ENCODE measurements around the gene DLG2. TPM values are rescaled to one million over a fixed set of nuclear protein-coding genes. Genes with fewer than 3 reads are reported as not detected.

DLG2 gene
- total RNA-seq, 2 experiments from 2014 or later: 2.0 to 2.1 TPM

GRCh38 chr11:84414920-84415319 lies 1212.2 kb downstream of the DLG2 start:
- H3K36me3 Mint-ChIP-seq (ENCODE audit: low read depth): no peaks in the 10 kb centered on the region
- Histone ChIP-seq H3K4me3 (ENCODE audit: low read length) (no peak overlapping the region), H3K36me3 (ENCODE audit: insufficient read depth, low read length) (no peaks in the 10 kb centered on the region), H3K9me3 (ENCODE audit: control insufficient read depth in 1 of 2, insufficient read depth in 1 of 2, low read length in 2 of 2) (no peaks in the 10 kb centered on the region), H3K27ac (ENCODE audit: low read depth in 1 of 2, low read length in 2 of 2) (no peak overlapping the region), H3K4me1 (ENCODE audit: insufficient read depth, low read length) (no peaks in the 10 kb centered on the region), H3K27me3 (ENCODE audit: control insufficient read depth in 1 of 2, insufficient read depth in 2 of 2, low read length in 2 of 2) (no peaks in the 10 kb centered on the region)
- ChIA-PET POLR2A (no interaction called here), CTCF (no interaction called here)
- H3K27me3 Mint-ChIP-seq: no peaks in the 10 kb centered on the region
- ATAC-seq (ENCODE audit: poor library complexity): no peak
- H3K27ac Mint-ChIP-seq: no peak overlapping the region
- TF ChIP-seq, protein P1, sequence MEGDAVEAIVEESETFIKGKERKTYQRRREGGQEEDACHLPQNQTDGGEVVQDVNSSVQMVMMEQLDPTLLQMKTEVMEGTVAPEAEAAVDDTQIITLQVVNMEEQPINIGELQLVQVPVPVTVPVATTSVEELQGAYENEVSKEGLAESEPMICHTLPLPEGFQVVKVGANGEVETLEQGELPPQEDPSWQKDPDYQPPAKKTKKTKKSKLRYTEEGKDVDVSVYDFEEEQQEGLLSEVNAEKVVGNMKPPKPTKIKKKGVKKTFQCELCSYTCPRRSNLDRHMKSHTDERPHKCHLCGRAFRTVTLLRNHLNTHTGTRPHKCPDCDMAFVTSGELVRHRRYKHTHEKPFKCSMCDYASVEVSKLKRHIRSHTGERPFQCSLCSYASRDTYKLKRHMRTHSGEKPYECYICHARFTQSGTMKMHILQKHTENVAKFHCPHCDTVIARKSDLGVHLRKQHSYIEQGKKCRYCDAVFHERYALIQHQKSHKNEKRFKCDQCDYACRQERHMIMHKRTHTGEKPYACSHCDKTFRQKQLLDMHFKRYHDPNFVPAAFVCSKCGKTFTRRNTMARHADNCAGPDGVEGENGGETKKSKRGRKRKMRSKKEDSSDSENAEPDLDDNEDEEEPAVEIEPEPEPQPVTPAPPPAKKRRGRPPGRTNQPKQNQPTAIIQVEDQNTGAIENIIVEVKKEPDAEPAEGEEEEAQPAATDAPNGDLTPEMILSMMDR (IDR thresholded peaks at IDR 0.05): no peak
- H3K4me3 Mint-ChIP-seq: no peak overlapping the region
- H3K4me1 Mint-ChIP-seq (ENCODE audit: low read depth): no peaks in the 10 kb centered on the region
- no peak for DNase-seq
- intact Hi-C loops (cut with DNase I, micrococcal nuclease): no loop called here
- peaks cover 3% of the 10 kb centered on the region for H3K9me3 Mint-ChIP-seq

GRCh38 chr11:84413549-84413948 lies 1213.6 kb downstream of the DLG2 start:
- ChIA-PET POLR2A (no interaction called here), CTCF (no interaction called here)
- intact Hi-C loops (cut with DNase I, micrococcal nuclease): no loop called here
- Histone ChIP-seq H3K4me1 (ENCODE audit: insufficient read depth, low read length) (no peaks in the 10 kb centered on the region), H3K27ac (ENCODE audit: low read depth in 1 of 2, low read length in 2 of 2) (no peak overlapping the region), H3K27me3 (ENCODE audit: control insufficient read depth in 1 of 2, insufficient read depth in 2 of 2, low read length in 2 of 2) (no peaks in the 10 kb centered on the region), H3K4me3 (ENCODE audit: low read length) (no peak overlapping the region), H3K36me3 (ENCODE audit: insufficient read depth, low read length) (no peaks in the 10 kb centered on the region), H3K9me3 (ENCODE audit: control insufficient read depth in 1 of 2, insufficient read depth in 1 of 2, low read length in 2 of 2) (no peaks in the 10 kb centered on the region)
- Mint-ChIP-seq H3K27me3 (no peaks in the 10 kb centered on the region), H3K36me3 (ENCODE audit: low read depth) (no peaks in the 10 kb centered on the region), H3K27ac (no peak overlapping the region), H3K9me3 (peaks cover 8% of the 10 kb centered on the region), H3K4me1 (ENCODE audit: low read depth) (no peaks in the 10 kb centered on the region), H3K4me3 (no peak overlapping the region)
- DNase-seq: no peak
- TF ChIP-seq, protein P1 (IDR thresholded peaks at IDR 0.05): no peak
- ATAC-seq (ENCODE audit: poor library complexity): no peak

DNA sequence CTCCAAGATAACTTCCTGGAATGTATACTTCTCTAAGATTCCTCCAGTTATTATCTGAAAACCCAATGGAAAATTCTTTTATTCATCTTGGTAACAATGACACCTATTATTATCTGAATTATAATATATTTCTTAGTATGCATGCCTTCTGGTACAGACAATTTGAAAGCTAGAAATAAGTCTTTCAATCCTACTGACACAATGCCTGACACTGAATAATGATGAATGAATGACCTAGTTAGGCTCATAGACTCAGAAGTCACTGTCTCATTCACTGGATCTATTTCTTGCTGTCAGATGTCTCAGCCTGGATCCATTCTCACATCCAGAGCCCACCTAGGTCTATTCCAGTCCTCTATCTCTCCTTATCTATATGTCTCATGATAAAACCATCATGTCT lies 1214.3 kb downstream of the DLG2 start:
- H3K27ac ChIP-seq (ENCODE audit: low read depth in 1 of 2, low read length in 2 of 2): no peak overlapping the region
- Mint-ChIP-seq H3K4me3 (no peak overlapping the region), H3K27me3 (no peaks in the 10 kb centered on the region), H3K27ac (no peak overlapping the region), H3K9me3 (peaks cover 5% of the 10 kb centered on the region), H3K4me1 (ENCODE audit: low read depth) (no peaks in the 10 kb centered on the region), H3K36me3 (ENCODE audit: low read depth) (no peaks in the 10 kb centered on the region)
- intact Hi-C loops (cut with DNase I, micrococcal nuclease): no loop called here
- ATAC-seq (ENCODE audit: poor library complexity): no peak
- H3K9me3 ChIP-seq (ENCODE audit: control insufficient read depth in 1 of 2, insufficient read depth in 1 of 2, low read length in 2 of 2): no peaks in the 10 kb centered on the region
- TF ChIP-seq, protein P1 (IDR thresholded peaks at IDR 0.05): no peak
- DNase-seq: no peak
- H3K4me1 ChIP-seq (ENCODE audit: insufficient read depth, low read length): no peaks in the 10 kb centered on the region
- POLR2A ChIA-PET: no interaction called here
- CTCF ChIA-PET: no interaction called here
- no peaks in the 10 kb centered on the region for H3K36me3 ChIP-seq (ENCODE audit: insufficient read depth, low read length)
- no peak overlapping the region for H3K4me3 ChIP-seq (ENCODE audit: low read length)
- no peaks in the 10 kb centered on the region for H3K27me3 ChIP-seq (ENCODE audit: control insufficient read depth in 1 of 2, insufficient read depth in 2 of 2, low read length in 2 of 2)
